ENCODE results near the gene HS6ST3. TPM values are rescaled to one million over a fixed set of nuclear protein-coding genes. Genes with fewer than 3 reads are reported as not detected.

The HS6ST3 gene
- total RNA-seq, 1 donor from 2014 or later = not detected

DNA sequence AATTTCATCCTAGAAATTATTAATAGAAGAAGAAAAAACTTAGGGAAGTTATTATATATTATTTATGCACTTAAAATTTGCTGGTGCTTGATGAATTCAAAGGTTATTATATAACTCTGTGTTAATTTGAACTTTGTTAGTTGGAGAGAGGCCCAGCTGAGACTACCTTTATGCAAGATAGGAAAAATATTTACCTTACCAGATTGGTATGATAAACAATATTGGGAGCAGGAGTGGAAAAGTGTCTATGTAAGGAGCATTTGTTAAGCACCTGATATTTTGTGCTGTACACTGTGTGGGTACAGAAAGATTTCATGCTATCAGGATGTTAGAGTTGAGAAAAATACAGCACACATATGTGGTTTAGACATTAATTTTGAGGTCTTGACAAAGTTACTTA, 547.1 kb downstream of the HS6ST3 start:
- Mint-ChIP-seq H3K27me3 (no peaks in the 10 kb centered on the region), H3K9me3 (peaks cover 4% of the 10 kb centered on the region), H3K4me3 (no peak overlapping the region), H3K36me3 (ENCODE audit: low read depth) (no peaks in the 10 kb centered on the region), H3K27ac (no peak overlapping the region), H3K4me1 (no peaks in the 10 kb centered on the region)
- intact Hi-C loops (cut with micrococcal nuclease) = no loop called here
- DNase-seq = no peak

GRCh38 chr13:96646101-96646500, 556.2 kb downstream of the HS6ST3 start:
- Mint-ChIP-seq H3K27me3 (no peaks in the 10 kb centered on the region), H3K4me1 (no peaks in the 10 kb centered on the region), H3K27ac (no peak overlapping the region), H3K36me3 (ENCODE audit: low read depth) (no peaks in the 10 kb centered on the region), H3K4me3 (no peak overlapping the region), H3K9me3 (peaks cover 9% of the 10 kb centered on the region)
- intact Hi-C loops (cut with micrococcal nuclease) = no loop called here
- no peak for DNase-seq

GRCh38 chr13:96646515-96647211, 556.8 kb downstream of the HS6ST3 start:
- no peaks in the 10 kb centered on the region for H3K4me1 Mint-ChIP-seq
- peaks cover 9% of the 10 kb centered on the region for H3K9me3 Mint-ChIP-seq
- intact Hi-C loops (cut with micrococcal nuclease) = no loop called here
- peak; percentile 8 for DNase-seq
- H3K27me3 Mint-ChIP-seq = no peaks in the 10 kb centered on the region
- no peak overlapping the region for H3K27ac Mint-ChIP-seq
- H3K36me3 Mint-ChIP-seq (ENCODE audit: low read depth) = no peaks in the 10 kb centered on the region
- H3K4me3 Mint-ChIP-seq = no peak overlapping the region

DNA sequence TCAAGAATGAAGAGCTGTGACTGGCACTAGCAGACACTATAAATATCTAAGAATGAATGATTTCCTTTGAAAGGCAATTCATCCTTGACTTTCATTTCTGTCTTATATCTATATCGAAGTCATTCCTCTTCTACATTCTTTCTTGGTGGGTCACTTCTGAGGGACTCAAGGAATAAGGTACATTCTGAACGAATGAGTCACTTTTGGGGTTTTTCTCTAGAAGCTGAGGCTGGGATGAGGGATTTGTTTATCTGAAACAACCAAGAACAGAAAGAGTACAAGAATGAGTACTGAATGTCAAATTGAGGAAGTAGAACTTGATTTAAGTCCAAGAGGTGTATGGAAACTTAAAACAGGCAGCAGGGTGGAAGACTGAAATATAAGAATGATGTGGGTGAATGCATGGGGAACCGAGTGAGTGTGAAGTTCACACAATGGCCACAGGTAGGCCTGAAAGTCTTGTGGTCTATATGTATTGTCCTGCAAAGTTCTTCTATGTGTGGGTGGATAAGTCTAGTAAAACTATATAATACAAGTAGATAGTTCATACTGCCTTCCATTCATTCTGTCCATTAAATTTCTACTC, 560.5 kb downstream of the HS6ST3 start:
- Mint-ChIP-seq H3K27ac (no peak overlapping the region), H3K4me1 (no peaks in the 10 kb centered on the region), H3K36me3 (ENCODE audit: low read depth) (no peaks in the 10 kb centered on the region), H3K9me3 (peaks cover 6% of the 10 kb centered on the region), H3K4me3 (no peak overlapping the region), H3K27me3 (no peaks in the 10 kb centered on the region)
- no peak for DNase-seq
- intact Hi-C loops (cut with micrococcal nuclease) = no loop called here

- H3K27ac Mint-ChIP-seq = no peak overlapping the region
- H3K4me1 Mint-ChIP-seq = no peaks in the 10 kb centered on the region
- no peaks in the 10 kb centered on the region for H3K36me3 Mint-ChIP-seq (ENCODE audit: low read depth)
- intact Hi-C loops (cut with micrococcal nuclease) = no loop called here
- H3K9me3 Mint-ChIP-seq = peaks cover 6% of the 10 kb centered on the region
- no peak overlapping the region for H3K4me3 Mint-ChIP-seq
- no peaks in the 10 kb centered on the region for H3K27me3 Mint-ChIP-seq
- DNase-seq = no peak
These were observed 561.7 kb downstream of the HS6ST3 start for GRCh38 chr13:96651598-96651997.

DNA sequence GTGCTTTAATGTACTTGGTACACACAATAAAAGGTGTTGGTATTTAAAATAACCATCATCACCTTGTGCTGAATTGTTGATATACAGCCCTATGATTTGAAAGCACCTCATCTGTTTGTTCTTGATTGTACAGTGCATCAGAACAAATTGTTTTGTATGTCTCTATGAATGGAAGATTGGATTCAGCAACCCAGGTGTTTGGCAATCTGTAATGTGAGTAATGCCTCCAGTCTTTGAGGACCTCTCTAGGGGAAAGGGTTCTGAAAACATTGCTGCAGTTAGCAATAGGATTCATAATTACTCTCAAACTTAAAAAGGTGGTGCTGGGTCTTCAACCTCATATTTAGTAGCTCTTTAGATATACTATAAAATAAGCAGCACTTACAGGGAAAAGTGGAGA, 562.6 kb downstream of the HS6ST3 start:
- H3K4me1 Mint-ChIP-seq = no peaks in the 10 kb centered on the region
- H3K9me3 Mint-ChIP-seq = peaks cover 6% of the 10 kb centered on the region
- H3K4me3 Mint-ChIP-seq = no peak overlapping the region
- no peaks in the 10 kb centered on the region for H3K36me3 Mint-ChIP-seq (ENCODE audit: low read depth)
- no peak for DNase-seq
- no peaks in the 10 kb centered on the region for H3K27me3 Mint-ChIP-seq
- H3K27ac Mint-ChIP-seq = no peak overlapping the region
- intact Hi-C loops (cut with micrococcal nuclease) = no loop called here

DNA sequence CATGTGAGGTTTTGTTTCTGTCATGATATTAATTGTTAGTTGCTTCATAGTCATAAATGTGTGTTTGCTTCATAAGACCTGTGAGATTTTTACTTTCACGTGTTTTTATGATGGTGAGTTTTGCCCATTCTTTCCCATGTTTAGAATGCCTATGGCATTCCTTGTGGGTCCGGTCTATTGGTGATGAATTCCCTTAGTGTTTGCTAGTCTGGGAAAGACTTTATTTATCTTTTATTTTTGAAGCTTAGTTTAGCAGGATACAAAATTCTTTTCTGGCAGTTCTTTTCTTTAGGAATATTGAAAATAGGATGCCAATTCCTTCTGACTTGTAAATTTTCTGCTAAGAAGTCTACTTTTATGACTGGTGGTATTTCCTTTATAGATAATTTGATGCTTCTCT, 571.7 kb downstream of the HS6ST3 start:
- no peaks in the 10 kb centered on the region for H3K27me3 Mint-ChIP-seq
- no peaks in the 10 kb centered on the region for H3K4me1 Mint-ChIP-seq
- no peak overlapping the region for H3K27ac Mint-ChIP-seq
- no peaks in the 10 kb centered on the region for H3K36me3 Mint-ChIP-seq (ENCODE audit: low read depth)
- DNase-seq = no peak
- H3K9me3 Mint-ChIP-seq = peaks cover 7% of the 10 kb centered on the region
- intact Hi-C loops (cut with micrococcal nuclease) = no loop called here
- H3K4me3 Mint-ChIP-seq = no peak overlapping the region

GRCh38 chr13:96662036-96662435, 572.1 kb downstream of the HS6ST3 start:
- Mint-ChIP-seq H3K36me3 (ENCODE audit: low read depth) (no peaks in the 10 kb centered on the region), H3K4me1 (no peaks in the 10 kb centered on the region), H3K4me3 (no peak overlapping the region), H3K9me3 (peaks cover 7% of the 10 kb centered on the region), H3K27me3 (no peaks in the 10 kb centered on the region), H3K27ac (no peak overlapping the region)
- DNase-seq = no peak
- intact Hi-C loops (cut with micrococcal nuclease) = no loop called here

GRCh38 chr13:96667294-96668018, 577.5 kb downstream of the HS6ST3 start:
- H3K36me3 Mint-ChIP-seq (ENCODE audit: low read depth) = no peaks in the 10 kb centered on the region
- no peaks in the 10 kb centered on the region for H3K4me1 Mint-ChIP-seq
- H3K27ac Mint-ChIP-seq = no peak overlapping the region
- H3K9me3 Mint-ChIP-seq = no peaks in the 10 kb centered on the region
- no peaks in the 10 kb centered on the region for H3K27me3 Mint-ChIP-seq
- intact Hi-C loops (cut with micrococcal nuclease) = no loop called here
- no peak overlapping the region for H3K4me3 Mint-ChIP-seq
- no peak for DNase-seq

GRCh38 chr13:96671073-96671472, 581.2 kb downstream of the HS6ST3 start:
- no peak overlapping the region for H3K4me3 Mint-ChIP-seq
- no peaks in the 10 kb centered on the region for H3K4me1 Mint-ChIP-seq
- DNase-seq = no peak
- H3K9me3 Mint-ChIP-seq = peaks cover 4% of the 10 kb centered on the region
- H3K27me3 Mint-ChIP-seq = no peaks in the 10 kb centered on the region
- H3K27ac Mint-ChIP-seq = no peak overlapping the region
- intact Hi-C loops (cut with micrococcal nuclease) = no loop called here
- no peaks in the 10 kb centered on the region for H3K36me3 Mint-ChIP-seq (ENCODE audit: low read depth)

DNA sequence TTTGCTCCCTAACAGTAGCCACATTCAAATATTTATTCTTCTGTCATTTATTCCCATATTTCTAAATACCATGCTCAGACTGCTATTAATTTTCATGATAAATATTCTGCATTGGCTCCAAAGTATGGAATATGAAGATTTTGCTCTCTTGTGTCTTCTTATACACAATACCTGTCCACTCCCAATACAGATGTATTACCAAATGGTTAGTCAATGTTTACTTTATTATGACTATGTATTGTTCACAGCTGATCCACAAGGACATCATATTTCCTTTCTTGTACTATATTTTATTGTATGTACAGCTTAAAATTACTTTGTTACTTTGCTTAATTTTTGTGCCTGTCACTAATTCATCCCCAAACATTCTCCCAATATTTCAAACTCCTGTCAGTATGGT, 582.1 kb downstream of the HS6ST3 start:
- H3K4me1 Mint-ChIP-seq = no peaks in the 10 kb centered on the region
- no peaks in the 10 kb centered on the region for H3K36me3 Mint-ChIP-seq (ENCODE audit: low read depth)
- peaks cover 4% of the 10 kb centered on the region for H3K9me3 Mint-ChIP-seq
- H3K27ac Mint-ChIP-seq = no peak overlapping the region
- no peaks in the 10 kb centered on the region for H3K27me3 Mint-ChIP-seq
- H3K4me3 Mint-ChIP-seq = no peak overlapping the region
- intact Hi-C loops (cut with micrococcal nuclease) = no loop called here
- no peak for DNase-seq

DNA sequence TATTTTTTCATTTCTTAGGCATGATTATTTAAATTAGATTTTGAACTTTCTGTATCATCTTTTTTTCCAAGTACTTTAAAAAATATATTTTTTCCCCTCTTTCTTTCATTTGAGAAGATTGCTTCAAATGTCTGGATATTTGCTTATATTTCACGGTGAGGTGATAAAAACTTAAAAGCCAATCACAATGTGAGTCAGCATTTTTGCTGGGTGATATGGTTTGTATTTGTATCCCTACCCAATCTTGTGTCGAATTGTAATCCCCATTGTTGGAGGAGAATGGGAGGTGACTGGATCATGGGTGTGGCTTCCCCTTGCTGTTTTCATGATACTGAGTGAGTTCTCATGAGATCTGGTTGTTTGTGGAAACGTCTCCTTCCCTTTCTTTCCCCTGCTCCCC, 583.9 kb downstream of the HS6ST3 start:
- Mint-ChIP-seq H3K4me1 (no peaks in the 10 kb centered on the region), H3K27me3 (no peaks in the 10 kb centered on the region), H3K27ac (no peak overlapping the region), H3K9me3 (peaks cover 4% of the 10 kb centered on the region), H3K36me3 (ENCODE audit: low read depth) (no peaks in the 10 kb centered on the region), H3K4me3 (no peak overlapping the region)
- intact Hi-C loops (cut with micrococcal nuclease) = no loop called here
- DNase-seq = no peak

- H3K36me3 Mint-ChIP-seq (ENCODE audit: low read depth) = no peaks in the 10 kb centered on the region
- DNase-seq = no peak
- no peaks in the 10 kb centered on the region for H3K27me3 Mint-ChIP-seq
- no peaks in the 10 kb centered on the region for H3K4me1 Mint-ChIP-seq
- H3K27ac Mint-ChIP-seq = no peak overlapping the region
- intact Hi-C loops (cut with micrococcal nuclease) = no loop called here
- H3K4me3 Mint-ChIP-seq = no peak overlapping the region
- peaks cover 4% of the 10 kb centered on the region for H3K9me3 Mint-ChIP-seq
These were observed 587.1 kb downstream of the HS6ST3 start for GRCh38 chr13:96677029-96677428.

DNA sequence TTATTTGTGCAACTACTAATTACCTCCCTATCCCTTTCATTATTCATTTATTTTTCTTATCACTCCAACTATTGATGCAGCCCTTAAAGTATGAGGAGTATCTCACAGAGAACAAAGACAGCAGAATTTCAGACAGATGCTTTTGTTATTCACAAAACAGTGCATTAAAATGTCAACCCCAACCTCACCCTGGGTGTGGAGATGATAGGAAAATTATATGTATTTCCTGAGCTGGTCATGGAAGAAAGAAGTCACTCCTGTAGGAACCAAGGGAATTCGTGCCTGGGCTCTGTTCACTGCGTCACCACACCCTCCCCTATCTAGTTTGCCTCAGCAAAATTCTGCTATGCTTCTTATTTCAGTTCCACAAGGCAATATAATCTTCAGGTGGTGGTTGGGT, 588.9 kb downstream of the HS6ST3 start:
- Mint-ChIP-seq H3K27ac (no peak overlapping the region), H3K4me1 (no peaks in the 10 kb centered on the region), H3K4me3 (no peak overlapping the region), H3K27me3 (no peaks in the 10 kb centered on the region), H3K9me3 (peaks cover 4% of the 10 kb centered on the region), H3K36me3 (ENCODE audit: low read depth) (no peaks in the 10 kb centered on the region)
- no peak for DNase-seq
- intact Hi-C loops (cut with micrococcal nuclease) = no loop called here
